ENCODE measurements around the gene SAMD11.
A peak's percentile ranks its signal among the peaks of the same experiment; 100 is the strongest.

DNA sequence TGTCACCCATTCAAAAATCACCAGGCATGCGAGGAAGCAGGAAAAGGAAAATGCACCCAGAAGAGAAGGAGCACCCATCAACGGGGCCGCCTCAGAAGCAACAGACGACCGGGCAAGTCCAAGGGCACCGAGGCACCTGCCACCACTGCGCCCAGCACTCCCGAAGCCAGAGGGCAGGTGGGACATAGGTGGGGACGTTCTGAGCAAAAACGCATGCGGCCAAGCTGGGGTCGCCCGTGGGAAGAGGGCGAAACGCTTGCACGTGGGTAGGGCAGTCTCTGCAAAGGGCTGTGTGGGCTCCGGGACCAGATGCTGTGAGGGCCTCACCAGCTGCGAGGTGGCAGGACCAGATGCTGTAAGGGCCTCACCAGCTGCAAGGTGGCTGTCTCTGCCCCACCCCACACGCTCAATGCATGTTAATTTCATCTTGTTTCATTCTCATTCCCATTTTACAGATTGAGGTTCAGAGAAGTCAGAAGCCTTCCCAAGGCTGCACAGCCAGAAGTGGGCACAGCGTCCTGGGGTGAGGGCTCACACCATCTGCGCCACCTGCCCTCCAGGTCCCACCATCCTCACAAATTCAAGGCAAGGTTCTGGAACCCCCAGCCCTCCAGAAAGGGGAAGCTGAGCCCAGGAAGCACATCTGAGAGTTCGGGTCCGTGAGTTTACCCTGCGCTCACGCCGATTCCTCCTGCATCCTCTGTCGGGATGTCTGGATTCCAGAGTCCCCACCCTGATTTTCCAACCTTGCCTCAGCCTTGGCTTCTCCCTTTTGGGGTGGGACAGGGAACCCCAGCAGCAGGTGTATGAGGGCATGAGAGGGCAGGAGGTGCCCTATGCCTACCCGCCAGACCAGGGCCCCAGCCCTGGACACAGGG is 8.2 kb upstream of the SAMD11 start:
- TF ChIP-seq, protein P1, sequence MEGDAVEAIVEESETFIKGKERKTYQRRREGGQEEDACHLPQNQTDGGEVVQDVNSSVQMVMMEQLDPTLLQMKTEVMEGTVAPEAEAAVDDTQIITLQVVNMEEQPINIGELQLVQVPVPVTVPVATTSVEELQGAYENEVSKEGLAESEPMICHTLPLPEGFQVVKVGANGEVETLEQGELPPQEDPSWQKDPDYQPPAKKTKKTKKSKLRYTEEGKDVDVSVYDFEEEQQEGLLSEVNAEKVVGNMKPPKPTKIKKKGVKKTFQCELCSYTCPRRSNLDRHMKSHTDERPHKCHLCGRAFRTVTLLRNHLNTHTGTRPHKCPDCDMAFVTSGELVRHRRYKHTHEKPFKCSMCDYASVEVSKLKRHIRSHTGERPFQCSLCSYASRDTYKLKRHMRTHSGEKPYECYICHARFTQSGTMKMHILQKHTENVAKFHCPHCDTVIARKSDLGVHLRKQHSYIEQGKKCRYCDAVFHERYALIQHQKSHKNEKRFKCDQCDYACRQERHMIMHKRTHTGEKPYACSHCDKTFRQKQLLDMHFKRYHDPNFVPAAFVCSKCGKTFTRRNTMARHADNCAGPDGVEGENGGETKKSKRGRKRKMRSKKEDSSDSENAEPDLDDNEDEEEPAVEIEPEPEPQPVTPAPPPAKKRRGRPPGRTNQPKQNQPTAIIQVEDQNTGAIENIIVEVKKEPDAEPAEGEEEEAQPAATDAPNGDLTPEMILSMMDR (IDR thresholded peaks at IDR 0.05; ENCODE audit: insufficient read depth, low read length): no peak
- TF ChIP-seq, protein P2, sequence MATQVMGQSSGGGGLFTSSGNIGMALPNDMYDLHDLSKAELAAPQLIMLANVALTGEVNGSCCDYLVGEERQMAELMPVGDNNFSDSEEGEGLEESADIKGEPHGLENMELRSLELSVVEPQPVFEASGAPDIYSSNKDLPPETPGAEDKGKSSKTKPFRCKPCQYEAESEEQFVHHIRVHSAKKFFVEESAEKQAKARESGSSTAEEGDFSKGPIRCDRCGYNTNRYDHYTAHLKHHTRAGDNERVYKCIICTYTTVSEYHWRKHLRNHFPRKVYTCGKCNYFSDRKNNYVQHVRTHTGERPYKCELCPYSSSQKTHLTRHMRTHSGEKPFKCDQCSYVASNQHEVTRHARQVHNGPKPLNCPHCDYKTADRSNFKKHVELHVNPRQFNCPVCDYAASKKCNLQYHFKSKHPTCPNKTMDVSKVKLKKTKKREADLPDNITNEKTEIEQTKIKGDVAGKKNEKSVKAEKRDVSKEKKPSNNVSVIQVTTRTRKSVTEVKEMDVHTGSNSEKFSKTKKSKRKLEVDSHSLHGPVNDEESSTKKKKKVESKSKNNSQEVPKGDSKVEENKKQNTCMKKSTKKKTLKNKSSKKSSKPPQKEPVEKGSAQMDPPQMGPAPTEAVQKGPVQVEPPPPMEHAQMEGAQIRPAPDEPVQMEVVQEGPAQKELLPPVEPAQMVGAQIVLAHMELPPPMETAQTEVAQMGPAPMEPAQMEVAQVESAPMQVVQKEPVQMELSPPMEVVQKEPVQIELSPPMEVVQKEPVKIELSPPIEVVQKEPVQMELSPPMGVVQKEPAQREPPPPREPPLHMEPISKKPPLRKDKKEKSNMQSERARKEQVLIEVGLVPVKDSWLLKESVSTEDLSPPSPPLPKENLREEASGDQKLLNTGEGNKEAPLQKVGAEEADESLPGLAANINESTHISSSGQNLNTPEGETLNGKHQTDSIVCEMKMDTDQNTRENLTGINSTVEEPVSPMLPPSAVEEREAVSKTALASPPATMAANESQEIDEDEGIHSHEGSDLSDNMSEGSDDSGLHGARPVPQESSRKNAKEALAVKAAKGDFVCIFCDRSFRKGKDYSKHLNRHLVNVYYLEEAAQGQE (IDR thresholded peaks at IDR 0.05; ENCODE audit: insufficient replicate concordance, low read depth): no peak
- TF ChIP-seq POLR2AphosphoS5 (IDR thresholded peaks at IDR 0.05; ENCODE audit: low read depth) (0 out of 2 replicates have a peak, but pooled peaks have one; percentile 16), SPI1 (IDR thresholded peaks at IDR 0.05; ENCODE audit: borderline replicate concordance, low read depth) (no peak)
